IMR-90 (cell line): ENCODE results near the gene DMD. TPM values are rescaled to one million over a fixed set of nuclear protein-coding genes. Genes with fewer than 3 reads are reported as not detected.

Experiments used
- ATAC-seq: fragments of 200-7000 bp; cut with Tn5 transposase; 2 replicates; pipeline ENCODE4 v1.9.1; 2020; ENCODE audit warnings: low read depth, mild to moderate bottlenecking, moderate library complexity
- BruUV-seq: library from RNA; stranded (reverse); fragments of 400-500 nt; replicated peaks from 2 replicates; lab custom pipeline; 2021; lab: Mats Ljungman, UMichigan
- CTCF ChIA-PET: fragments of 300-600 bp; formaldehyde crosslinking; extraction: SDS; loops from one replicate; lab custom pipeline; 2021; ENCODE audit warnings: antibody characterized with exemption; lab: Yijun Ruan, JAX
- POLR2A ChIA-PET: fragments of 300-600 bp; sonication (Branson Sonifier 250); formaldehyde crosslinking; loops from one replicate; lab custom pipeline; 2022; ENCODE audit warnings: antibody characterized with exemption; ENCODE audit not compliant: unreplicated experiment; lab: Charles Lee
- DNase-seq: peaks from one replicate; pipeline ENCODE4 v3.0.0; 2013
- H2AFZ ChIP-seq: replicated peaks from 2 replicates; pipeline ENCODE3; 2013; ENCODE audit warnings: low read length, mild to moderate bottlenecking; ENCODE audit not compliant: poor library complexity
- H2AK5ac ChIP-seq: 2 replicates; pipeline ENCODE4 v1.6.1; 2013; ENCODE audit warnings: low read depth, low read length, inconsistent platforms
- H2AK9ac ChIP-seq: replicated peaks from 2 replicates; pipeline ENCODE3; 2013; ENCODE audit warnings: mild to moderate bottlenecking, low read depth, low read length, moderate library complexity; ENCODE audit not compliant: poor library complexity
- H2BK120ac ChIP-seq: 2 replicates; pipeline ENCODE4 v1.6.1; 2013; ENCODE audit warnings: low read depth, low read length, inconsistent platforms
- H2BK15ac ChIP-seq: 3 replicates; pipeline ENCODE4 v1.6.1; 2013; ENCODE audit warnings: low read depth, low read length, inconsistent platforms
- H2BK20ac ChIP-seq: 2 replicates; pipeline ENCODE4 v1.6.1; 2013; ENCODE audit warnings: low read depth, mild to moderate bottlenecking, inconsistent platforms, low read length, moderate library complexity
- H2BK5ac ChIP-seq: 2 replicates; pipeline ENCODE4 v1.6.1; 2013; ENCODE audit warnings: mild to moderate bottlenecking, low read depth, low read length, inconsistent platforms; ENCODE audit not compliant: poor library complexity, severe bottlenecking
- H3K14ac ChIP-seq: replicated peaks from 2 replicates; pipeline ENCODE4 v1.6.1; 2013; ENCODE audit warnings: low read depth, low read length, inconsistent platforms
- H3K18ac ChIP-seq: 2 replicates; pipeline ENCODE4 v1.6.1; 2013; ENCODE audit warnings: low read depth, low read length, control low read depth
- H3K23ac ChIP-seq: 2 replicates; pipeline ENCODE4 v1.6.1; 2013; ENCODE audit warnings: low read depth, low read length, inconsistent platforms
- H3K27ac ChIP-seq: 2 replicates; pipeline ENCODE4 v1.5.1; 2013; ENCODE audit warnings: mild to moderate bottlenecking, control low read depth, low read length; ENCODE audit not compliant: insufficient read depth
- H3K27me3 ChIP-seq: 2 replicates; pipeline ENCODE4 v1.6.1; 2013; ENCODE audit warnings: low read length; ENCODE audit not compliant: control insufficient read depth, insufficient read depth
- H3K36me3 ChIP-seq: 2 replicates; pipeline ENCODE4 v1.6.1; 2013; ENCODE audit warnings: low read length, mixed read lengths; ENCODE audit not compliant: control insufficient read depth, insufficient read depth
- H3K4ac ChIP-seq: 2 replicates; pipeline ENCODE4 v1.6.1; 2013; ENCODE audit warnings: low read depth, low read length, inconsistent platforms
- H3K4me1 ChIP-seq: 2 replicates; pipeline ENCODE4 v1.6.1; 2013; ENCODE audit warnings: low read length, mixed read lengths; ENCODE audit not compliant: control insufficient read depth, insufficient read depth
- H3K4me2 ChIP-seq: 2 replicates; pipeline ENCODE4 v1.6.1; 2013; ENCODE audit warnings: low read depth, mild to moderate bottlenecking, control low read depth, low read length, moderate library complexity
- H3K4me3 ChIP-seq: 2 replicates; pipeline ENCODE4 v1.5.1; 2013; ENCODE audit warnings: low read depth, mild to moderate bottlenecking, control low read depth, low read length, moderate library complexity; ENCODE audit not compliant: insufficient read depth
- H3K56ac ChIP-seq: 2 replicates; pipeline ENCODE4 v1.6.1; 2013; ENCODE audit warnings: low read length, inconsistent platforms; ENCODE audit not compliant: insufficient read depth; ENCODE audit errors: extremely low read depth
- H3K79me1 ChIP-seq, 2 experiments: 2 replicates each; pipeline ENCODE4 v1.6.1; 2013; ENCODE audit warnings: low read length in 2 of 2, inconsistent platforms in 1 of 2, low read depth in 1 of 2
- H3K9ac ChIP-seq: 2 replicates; pipeline ENCODE4 v1.6.1; 2013; ENCODE audit warnings: low read depth, low read length, control low read depth
- H3K9me1 ChIP-seq: 2 replicates; pipeline ENCODE4 v1.6.1; 2013; ENCODE audit warnings: low read length, inconsistent platforms; ENCODE audit not compliant: insufficient read depth
- H3K9me3 ChIP-seq: 2 replicates; pipeline ENCODE4 v1.6.1; 2013; ENCODE audit warnings: low read length; ENCODE audit not compliant: control insufficient read depth, insufficient read depth
- H4K20me1 ChIP-seq: 2 replicates; pipeline ENCODE4 v1.6.1; 2013; ENCODE audit warnings: low read length, inconsistent platforms; ENCODE audit not compliant: insufficient read depth
- H4K5ac ChIP-seq: 2 replicates; pipeline ENCODE4 v1.6.1; 2013; ENCODE audit warnings: mild to moderate bottlenecking, low read depth, low read length, control low read depth
- H4K8ac ChIP-seq, 2 experiments: 2 replicates each; pipeline ENCODE4 v1.6.1; 2013; ENCODE audit warnings: low read depth in 2 of 2, low read length in 2 of 2, control low read depth in 1 of 2, inconsistent platforms in 1 of 2
- H4K91ac ChIP-seq: 2 replicates; pipeline ENCODE4 v1.6.1; 2013; ENCODE audit warnings: low read depth, low read length, inconsistent platforms; ENCODE audit not compliant: insufficient read depth
- BHLHE40 ChIP-seq: fragments of 150-350 bp; IDR thresholded peaks from 2 replicates; pipeline ENCODE4 v1.6.1; 2016; ENCODE audit warnings: mild to moderate bottlenecking, low read depth, low read length
- CEBPB ChIP-seq: IDR thresholded peaks from 2 replicates; pipeline ENCODE4 v1.6.1; 2012; ENCODE audit warnings: low read depth, low read length, improper control_type of control experiment
- CTCF ChIP-seq: conservative IDR thresholded peaks from 2 replicates; pipeline ENCODE4 v1.5.1; 2012; ENCODE audit warnings: mild to moderate bottlenecking, low read depth, low read length, improper control_type of control experiment
- MXI1 ChIP-seq: IDR thresholded peaks from 2 replicates; pipeline ENCODE4 v1.6.1; 2012; ENCODE audit warnings: low read depth, mild to moderate bottlenecking, low read length, moderate library complexity, borderline replicate concordance
- POLR2A ChIP-seq: IDR thresholded peaks from 2 replicates; pipeline ENCODE4 v1.6.1; 2012; ENCODE audit warnings: mild to moderate bottlenecking, low read depth, low read length
- RAD21 ChIP-seq: IDR thresholded peaks from 2 replicates; pipeline ENCODE4 v1.6.1; 2012; ENCODE audit warnings: low read length, improper control_type of control experiment
- SMC3 ChIP-seq: fragments of 150-350 bp; IDR thresholded peaks from 2 replicates; pipeline ENCODE4 v1.6.1; 2016; ENCODE audit warnings: low read depth, mild to moderate bottlenecking, antibody characterized with exemption, low read length, moderate library complexity
- WGBS, 2 experiments: methylation state at CpG; one replicate each; pipeline versions ENCODE4 v1.1.5 to v1.1.7; 2013; ENCODE audit warnings: missing lambda C conversion rate in 2 of 2; ENCODE audit not compliant: insufficient read length in 1 of 2; ENCODE audit errors: extremely low coverage in 2 of 2; 5-methylcytosine and 5-hydroxymethylcytosine counted together
- dilution Hi-C: fragments of 300-500 bp; cut with HindIII; formaldehyde crosslinking; loops from one replicate; pipeline ENCODE4 v1.14.3; 2018; ENCODE audit warnings: low sequenced_read_pairs; ENCODE audit not compliant: unreplicated experiment
- in situ Hi-C: fragments of 300-500 bp; cut with MboI; formaldehyde crosslinking; loops from 3 replicates; pipeline ENCODE4 v1.14.3; 2019; ENCODE audit warnings: low sequenced_read_pairs, inconsistent platforms, mixed read lengths
- intact Hi-C: fragments of 100-400 bp; cut with micrococcal nuclease; formaldehyde crosslinking; loops from 2 replicates; pipeline ENCODE4 v1.10.0; 2022
- polyA plus RNA-seq, 3 experiments: library from polyadenylated mRNA; depleted of rRNA; stranded (reverse); fragments of >200 nt; gene quantifications; 2 replicates each; pipeline ENCODE4 v1.2.3, GENCODE V29; 2012; ENCODE audit warnings: low replicate concordance in 1 of 3
- total RNA-seq: library from RNA; depleted of rRNA; stranded (reverse); fragments of >200 nt; gene quantifications from 2 replicates; pipeline ENCODE4 v1.2.3, GENCODE V29; 2012

Gene DMD
- total and polyA plus RNA-seq, 2 of the 4 experiments (the other 2 are of a cell fraction), result 6.6 to 11.8 TPM

GRCh38 chrX:31487951-31488350 is 1723.4 kb downstream of the DMD start:
- no peak overlapping the region for H4K8ac ChIP-seq
- no peak overlapping the region for H2AK9ac ChIP-seq
- H3K79me1 ChIP-seq, result no peaks in the 10 kb centered on the region
- TF ChIP-seq SMC3 (no peak), CEBPB (no peak), POLR2A (no peak), MXI1 (no peak), RAD21 (no peak), CTCF (no peak), BHLHE40 (no peak)
- intact Hi-C loops (no loop called here), dilution Hi-C loops (no loop called here), in situ Hi-C loops (no loop called here)
- H4K5ac ChIP-seq, result no peak overlapping the region
- H3K9me1 ChIP-seq, result no peaks in the 10 kb centered on the region
- no peak overlapping the region for H3K14ac ChIP-seq
- no peaks in the 10 kb centered on the region for H3K36me3 ChIP-seq
- no peak overlapping the region for H3K9ac ChIP-seq
- H2AK5ac ChIP-seq, result no peak overlapping the region
- ChIA-PET POLR2A (no interaction called here), CTCF (interaction anchor here (0.6 kb wide), 1 partner anchor 125 kb away, joined by 3 read pairs; no protein-coding TSS in a partner anchor)
- H3K4me3 ChIP-seq, result no peak overlapping the region
- H2BK20ac ChIP-seq, result no peak overlapping the region
- H3K9me3 ChIP-seq, result no peaks in the 10 kb centered on the region
- no peak overlapping the region for H4K91ac ChIP-seq
- no peak overlapping the region for H3K23ac ChIP-seq
- no peak overlapping the region for H3K18ac ChIP-seq
- no peak overlapping the region for H3K56ac ChIP-seq
- no peak overlapping the region for H2BK5ac ChIP-seq
- DNase-seq, result no peak
- no peak overlapping the region for H2BK120ac ChIP-seq
- no CpG with 5 or more reads among the region's 3 CpGs for WGBS, 2 experiments
- BruUV-seq, result no TSS peak
- no peaks in the 10 kb centered on the region for H4K20me1 ChIP-seq
- no peak overlapping the region for H3K4me2 ChIP-seq
- no peak for ATAC-seq
- H3K27ac ChIP-seq, result no peak overlapping the region
- no peak overlapping the region for H2BK15ac ChIP-seq
- H3K4me1 ChIP-seq, result no peaks in the 10 kb centered on the region
- no peak overlapping the region for H3K4ac ChIP-seq
- H3K27me3 ChIP-seq, result no peaks in the 10 kb centered on the region
- H2AFZ ChIP-seq, result no peak overlapping the region
